ENCODE measurements around the gene SLFNL1. TPM values are rescaled to one million over a fixed set of nuclear protein-coding genes. Genes with fewer than 3 reads are reported as not detected.

Gene SLFNL1
- total RNA-seq, 1 donor from 2014 or later = 0.27 TPM

DNA sequence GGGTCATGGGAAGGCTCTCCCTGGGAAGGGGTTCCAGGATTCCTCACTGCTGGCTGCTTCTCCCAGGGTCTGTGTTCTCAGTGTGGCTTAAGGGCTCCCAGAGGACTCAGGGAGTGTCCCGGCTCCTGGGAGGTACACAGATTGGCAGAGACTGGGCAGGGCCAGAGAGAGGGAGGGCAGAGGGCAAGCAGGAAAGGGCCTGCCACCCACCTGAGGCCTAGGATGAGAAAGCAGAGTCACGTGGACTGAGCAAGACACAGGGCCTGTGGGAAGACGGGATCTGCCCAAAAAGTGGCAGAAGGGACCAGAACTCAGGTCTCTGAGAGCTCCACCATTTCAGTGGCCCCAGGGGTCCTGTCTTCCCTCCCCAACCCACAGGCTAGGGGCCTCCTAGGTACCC lies 871 bp downstream of the SLFNL1 start:
- intact Hi-C loops (cut with micrococcal nuclease) = no loop called here

DNA sequence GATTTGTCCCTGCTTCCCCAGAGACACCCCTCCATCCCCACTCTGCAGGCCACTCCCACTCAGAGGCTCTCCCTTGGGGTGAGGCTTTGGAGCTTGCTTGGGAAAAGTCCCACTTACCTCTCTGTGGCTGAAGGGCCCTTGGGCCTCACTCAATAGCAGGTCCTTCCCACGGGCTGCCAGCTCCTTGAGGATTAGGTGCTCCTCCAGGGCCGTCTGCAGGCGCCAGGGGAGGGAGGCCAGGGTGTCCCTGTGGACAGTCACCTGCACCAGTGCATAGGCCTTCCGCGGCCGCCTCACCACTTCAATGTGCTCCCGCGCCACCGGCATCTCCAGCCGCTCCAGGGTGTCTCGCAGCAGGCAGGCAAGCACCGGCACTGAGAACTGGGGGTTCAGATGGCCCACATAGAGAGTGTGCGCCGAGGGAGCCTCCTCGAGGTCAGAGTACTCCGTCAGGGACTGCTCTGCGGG lies 1.4 kb downstream of the SLFNL1 start:
- intact Hi-C loops (cut with micrococcal nuclease) = no loop called here

DNA sequence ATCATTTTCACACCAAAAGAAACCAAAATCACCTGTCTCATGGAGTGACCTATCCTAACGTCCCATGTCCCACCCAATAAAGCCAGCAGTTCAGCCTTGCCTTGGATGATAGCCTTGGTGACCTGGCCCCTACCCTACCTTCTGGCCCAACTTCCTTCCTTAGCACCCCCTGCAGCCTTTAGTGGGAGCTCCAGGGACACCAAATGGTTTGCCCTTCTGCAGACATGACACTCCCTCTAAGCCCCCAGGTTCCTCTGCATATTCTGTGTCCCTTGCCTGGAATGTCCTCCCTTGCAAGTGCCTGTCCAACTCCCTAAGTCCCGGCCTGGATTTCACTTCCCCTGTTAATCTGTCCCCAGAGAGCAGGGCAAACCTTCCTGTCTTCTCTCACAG lies 2.2 kb downstream of the SLFNL1 start:
- intact Hi-C loops (cut with micrococcal nuclease) = no loop called here

DNA sequence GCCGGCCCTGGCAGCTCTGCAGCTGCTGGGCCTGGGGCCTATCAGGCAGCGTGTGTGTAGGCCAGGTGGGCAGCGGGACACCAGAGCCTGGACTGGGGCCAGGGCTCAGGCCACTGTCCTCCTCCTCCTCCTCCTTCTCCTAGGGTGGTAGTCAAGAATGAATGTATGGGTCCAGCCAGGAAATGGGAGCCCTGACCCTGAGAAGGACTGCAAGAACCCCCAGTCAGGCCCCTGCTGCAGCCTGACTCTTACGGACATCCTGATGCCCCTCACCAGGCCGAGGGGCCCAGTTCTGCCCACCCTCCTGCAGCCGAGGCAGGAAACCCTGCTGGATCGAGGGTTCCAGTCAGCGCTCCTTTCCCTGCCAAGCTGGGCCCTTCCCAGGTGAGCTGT lies 3.5 kb downstream of the SLFNL1 start:
- intact Hi-C loops (cut with micrococcal nuclease) = no loop called here

DNA sequence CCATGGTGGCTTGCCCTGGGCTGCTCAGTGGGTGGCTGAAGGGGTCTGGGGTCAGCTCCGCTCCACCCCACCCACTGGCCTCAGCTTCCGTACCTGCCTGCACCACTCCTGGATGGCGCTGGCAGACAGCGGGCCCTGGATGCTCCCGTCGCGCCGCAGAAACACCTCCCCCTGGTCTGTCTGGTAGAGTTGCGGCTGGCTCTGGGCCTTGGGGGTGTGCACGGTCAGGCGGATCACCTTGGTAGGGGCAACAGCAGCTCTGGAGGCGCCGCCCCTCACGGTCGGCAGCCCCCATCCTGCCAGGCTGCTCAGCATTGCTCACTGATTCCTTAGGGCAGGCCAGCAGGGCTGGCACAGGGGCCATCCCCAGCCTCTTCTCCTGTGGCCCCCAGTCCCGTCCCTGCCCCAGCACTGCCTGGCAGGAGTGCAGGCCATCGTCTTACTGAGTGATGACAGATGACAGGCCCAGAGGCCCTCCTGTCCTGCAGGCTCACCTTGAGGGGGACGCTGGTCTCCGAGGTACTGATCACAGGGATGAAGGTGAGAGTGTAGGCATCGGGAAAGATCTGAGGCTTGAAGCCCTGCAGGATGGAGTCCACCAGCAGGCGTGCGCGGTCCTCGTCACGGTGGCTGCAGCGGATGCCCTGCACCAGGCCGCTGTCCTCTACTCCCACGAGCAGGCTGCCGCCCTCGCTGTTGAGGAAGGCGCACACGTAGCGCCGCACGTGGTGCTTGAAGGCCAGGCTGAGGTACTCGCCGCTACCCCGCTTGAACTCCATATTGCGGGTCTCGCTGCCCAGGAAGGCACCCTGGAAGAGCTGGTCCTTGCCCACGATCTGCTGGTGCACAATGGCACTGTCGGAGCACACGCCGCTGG lies 4.1 kb downstream of the SLFNL1 start:
- intact Hi-C loops (cut with micrococcal nuclease) = no loop called here

DNA sequence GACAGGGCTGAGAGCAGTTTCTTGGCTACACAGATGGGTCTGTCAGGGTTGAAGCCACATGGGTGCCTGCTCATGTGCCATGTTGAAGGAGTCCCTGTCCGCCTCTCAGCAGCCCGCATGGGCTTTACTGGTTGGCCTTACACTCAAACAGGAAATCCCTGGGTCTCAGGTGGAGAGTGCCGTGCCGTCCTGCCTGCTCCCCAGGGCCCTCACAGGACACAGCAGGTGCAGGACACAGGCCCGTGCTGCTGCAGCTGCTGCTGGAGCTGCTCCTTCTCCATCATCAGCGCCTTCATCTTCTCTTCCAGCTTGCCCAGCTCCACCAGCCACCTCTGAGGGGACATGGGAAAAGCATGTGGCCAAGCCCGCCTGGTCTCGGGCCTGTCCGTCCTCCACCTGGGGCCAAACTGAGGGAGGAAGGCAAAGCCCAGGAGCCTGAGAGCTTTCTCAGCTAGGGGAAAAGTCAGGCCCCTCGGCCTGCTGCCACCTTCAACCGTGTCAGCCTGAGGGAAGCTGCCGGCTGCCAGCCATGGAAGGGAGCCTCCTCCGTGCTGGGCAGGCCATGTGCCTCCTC lies 5.5 kb downstream of the SLFNL1 start:
- intact Hi-C loops (cut with micrococcal nuclease) = no loop called here

DNA sequence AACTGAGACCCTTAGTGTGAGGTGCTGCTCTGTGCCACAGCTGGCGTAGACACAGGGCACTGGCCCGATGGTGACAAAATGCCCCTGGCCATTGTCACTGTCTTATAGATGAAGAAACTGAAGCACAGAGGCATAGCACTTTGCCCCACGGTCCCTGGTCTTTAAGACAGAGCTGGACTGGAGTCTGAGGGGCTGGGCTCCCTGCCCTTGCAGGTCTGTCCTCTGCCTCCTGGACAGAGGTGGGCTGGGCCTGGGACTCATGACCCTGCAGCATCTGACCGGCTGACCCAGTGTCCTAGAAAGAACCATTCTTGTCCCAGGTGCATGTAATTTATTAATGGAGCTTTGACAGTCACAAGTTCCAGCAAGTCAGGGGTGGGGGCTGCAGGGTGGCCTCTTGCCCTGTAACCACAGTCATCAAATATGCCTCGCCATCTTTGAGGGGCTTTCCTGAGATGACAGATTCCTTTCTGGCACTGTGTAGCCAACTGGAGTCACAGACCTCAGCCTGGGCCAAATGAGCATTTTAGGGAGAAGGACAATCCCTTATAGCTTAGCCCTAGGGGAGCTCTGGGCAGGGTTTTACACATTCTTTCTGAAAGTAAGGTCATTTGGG lies 6.1 kb downstream of the SLFNL1 start:
- intact Hi-C loops (cut with micrococcal nuclease) = no loop called here

DNA sequence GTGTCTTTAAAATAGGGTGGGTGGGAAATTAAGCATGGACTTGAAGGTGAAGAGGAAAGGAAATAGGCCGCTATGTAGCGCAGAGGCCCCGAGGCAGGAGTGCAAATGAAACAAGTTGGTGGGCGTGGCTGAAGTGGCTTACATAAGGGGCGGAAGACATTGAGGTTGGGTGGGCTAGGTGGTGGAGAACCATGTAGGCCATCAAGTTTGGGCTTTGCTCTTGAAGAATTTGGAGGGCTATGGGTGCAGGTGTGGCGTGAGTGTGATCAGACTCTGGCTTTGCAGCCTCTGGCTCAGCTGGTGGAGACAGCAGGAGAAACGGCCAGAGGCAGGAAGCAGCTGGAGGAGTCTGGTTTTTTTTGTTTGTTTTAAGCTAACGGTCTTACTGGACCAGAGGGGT lies 6.7 kb downstream of the SLFNL1 start:
- intact Hi-C loops (cut with micrococcal nuclease) = no loop called here

DNA sequence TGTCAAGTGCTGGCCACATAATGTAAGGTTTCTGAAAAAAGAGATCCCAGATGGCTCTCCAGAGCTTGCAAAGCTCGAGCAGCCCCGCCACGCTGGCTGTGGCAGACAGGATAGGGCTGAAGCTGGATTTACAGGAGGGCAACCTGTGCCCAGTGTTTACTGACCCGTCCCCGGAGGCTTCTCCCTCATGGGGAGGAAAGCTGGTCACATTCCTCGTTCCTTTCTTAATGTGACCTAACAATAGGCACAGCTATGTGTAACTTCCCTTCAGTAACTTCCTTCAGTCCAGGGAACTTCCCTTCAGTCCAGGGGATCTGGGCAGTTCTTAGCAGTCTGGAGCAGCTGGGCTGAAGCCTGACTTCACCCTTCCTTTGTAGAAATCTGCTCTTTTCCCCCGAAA lies 7.7 kb downstream of the SLFNL1 start:
- intact Hi-C loops (cut with micrococcal nuclease) = no loop called here

DNA sequence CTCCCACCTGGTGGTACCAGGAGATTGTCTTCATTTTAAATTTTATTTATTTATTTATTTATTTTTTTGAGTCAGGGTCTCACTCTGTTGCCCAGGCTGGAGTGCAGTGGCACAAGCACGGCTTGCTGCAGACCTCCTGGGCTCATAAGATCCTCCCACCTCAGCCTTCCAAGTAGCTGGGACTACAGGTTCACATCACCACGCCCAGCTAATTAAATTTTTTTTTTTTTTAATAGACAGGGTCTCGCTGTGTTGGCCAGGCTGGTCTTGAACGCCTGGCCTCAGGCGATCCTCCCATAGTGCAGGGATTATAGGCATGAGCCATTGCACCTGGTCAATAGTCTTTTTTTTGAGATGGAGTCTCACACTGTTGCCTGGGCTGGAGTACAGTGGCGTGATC lies 8.5 kb downstream of the SLFNL1 start:
- intact Hi-C loops (cut with micrococcal nuclease) = no loop called here

DNA sequence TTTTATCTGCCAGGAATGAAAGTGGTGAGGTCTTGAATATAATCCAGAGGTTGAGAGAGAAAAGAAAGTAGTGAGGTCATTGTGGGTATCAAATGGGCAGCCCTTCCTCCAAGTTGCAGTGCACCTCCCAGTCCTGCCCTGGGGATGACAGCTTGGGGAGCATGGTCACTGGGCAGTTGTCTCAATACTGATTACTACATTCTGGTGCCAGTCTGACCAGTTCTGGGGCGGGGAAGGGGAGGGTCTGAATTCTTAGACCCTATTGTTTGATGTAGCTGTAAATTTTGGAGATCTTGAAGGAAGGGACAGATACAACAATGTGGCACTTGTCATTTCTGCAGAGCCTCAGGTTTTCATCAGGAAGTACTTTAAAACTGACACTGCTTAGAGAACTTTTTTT lies 11.2 kb downstream of the SLFNL1 start:
- intact Hi-C loops (cut with micrococcal nuclease) = no loop called here

DNA sequence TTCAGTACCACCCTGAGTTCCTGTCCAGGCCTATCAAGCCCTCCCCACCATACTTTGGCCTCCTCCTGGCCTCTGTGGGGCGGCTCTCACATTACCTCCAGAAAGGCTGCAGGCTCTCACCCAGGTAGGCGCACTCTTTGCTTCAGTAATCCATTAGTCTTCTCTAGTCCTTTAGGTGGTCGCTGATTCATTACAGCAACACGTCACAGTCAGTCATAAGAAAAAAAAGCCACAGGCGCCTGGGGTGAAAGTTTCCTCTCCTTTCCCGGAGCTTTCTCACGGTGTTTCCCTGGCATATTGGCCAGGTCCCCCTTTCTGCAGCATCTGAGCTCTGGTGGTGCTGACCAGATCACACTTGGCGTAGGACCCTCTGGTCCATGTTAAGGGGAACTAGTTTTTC lies 12.1 kb downstream of the SLFNL1 start:
- intact Hi-C loops (cut with micrococcal nuclease) = no loop called here

DNA sequence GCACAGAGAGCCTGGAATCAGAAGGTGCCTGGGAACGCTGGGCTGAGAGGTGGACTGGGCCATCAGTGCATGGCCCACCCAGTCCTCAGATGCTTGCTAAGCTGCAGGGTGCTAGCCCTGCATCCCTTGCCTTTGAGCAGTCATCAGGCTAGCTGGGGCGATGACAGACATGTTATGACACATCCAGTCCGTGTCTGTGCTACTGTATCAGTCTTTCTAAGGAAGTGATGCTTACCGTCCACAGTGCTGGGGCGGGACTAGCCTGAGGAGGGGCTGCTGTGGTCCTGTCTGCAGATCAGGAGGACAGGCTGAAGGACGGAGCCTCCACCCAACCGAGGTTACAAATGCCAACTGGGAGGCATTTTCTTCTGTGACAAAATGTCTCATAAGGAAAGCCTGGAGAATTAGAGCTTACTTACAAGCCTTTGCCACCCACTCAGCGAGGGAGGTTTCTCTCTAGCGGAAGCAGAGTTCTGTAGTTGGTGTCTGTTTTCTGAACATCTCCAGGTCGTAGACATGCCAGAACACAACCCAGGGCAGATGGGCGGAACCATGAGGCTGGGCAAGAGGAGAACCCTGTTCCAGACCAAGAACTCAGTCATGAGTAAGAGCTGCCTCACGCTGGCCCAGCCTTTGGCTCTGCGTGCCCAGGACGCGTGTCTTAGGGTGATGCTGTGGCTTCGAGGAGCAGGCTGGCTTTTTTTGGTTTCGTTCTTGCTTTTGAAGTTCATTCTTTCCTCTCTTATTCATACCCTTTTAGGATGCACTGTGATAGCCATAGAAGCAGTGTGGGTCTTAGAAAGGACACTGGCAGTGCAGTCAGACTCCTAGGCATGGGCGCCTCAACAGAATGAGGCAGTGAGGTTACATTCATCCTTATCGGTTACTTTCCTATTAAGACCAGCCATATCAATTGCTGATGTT lies 14.3 kb downstream of the SLFNL1 start:
- intact Hi-C loops (cut with micrococcal nuclease) = no loop called here

DNA sequence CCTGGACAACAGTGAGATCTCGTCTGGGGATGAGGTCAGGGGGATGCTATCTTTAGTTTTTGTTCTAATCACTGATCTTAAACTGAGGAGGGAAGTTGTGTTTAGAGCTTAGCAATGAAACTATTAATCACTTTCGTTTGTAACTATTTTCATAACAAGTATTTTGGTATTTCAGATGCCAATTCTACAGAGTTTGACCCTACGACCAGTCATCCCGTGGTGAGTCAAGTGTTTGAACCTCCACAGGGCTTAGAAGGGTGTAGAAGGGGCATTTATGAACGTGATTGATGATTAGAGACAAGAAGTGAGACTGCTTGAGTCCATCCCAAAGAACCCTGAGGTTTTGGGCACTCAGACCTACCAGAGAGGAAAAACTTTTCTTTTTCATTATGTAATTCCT lies 15.6 kb downstream of the SLFNL1 start:
- intact Hi-C loops (cut with micrococcal nuclease) = no loop called here

DNA sequence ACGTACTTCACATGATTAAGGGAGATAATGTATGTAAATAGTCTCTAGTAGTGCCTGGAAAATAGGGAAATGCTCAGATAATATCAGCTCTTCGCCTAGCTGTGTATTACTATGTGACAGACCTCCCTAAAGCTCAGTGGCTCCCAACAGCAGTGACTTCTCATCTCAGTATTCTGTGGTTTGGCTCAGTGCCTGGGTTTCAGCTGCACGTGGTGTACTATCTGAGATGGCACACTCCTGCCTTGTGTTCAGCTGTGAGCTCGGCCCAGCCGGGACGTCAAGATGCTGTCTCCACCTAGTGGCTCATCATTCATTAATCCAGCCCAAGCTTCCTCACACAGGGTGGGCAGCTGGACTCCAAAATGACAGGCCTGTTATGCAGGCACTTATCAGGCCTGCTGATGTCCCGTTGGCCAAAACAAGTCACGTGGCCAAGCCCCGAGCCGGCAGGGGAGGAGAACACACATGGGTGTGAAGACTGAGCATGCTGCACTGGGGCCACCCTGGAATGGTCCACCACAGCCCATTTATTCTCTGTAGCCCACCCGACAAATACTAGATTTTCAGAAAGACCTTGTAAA lies 17.8 kb downstream of the SLFNL1 start:
- intact Hi-C loops (cut with micrococcal nuclease) = loop anchor here (1.0 to 5.0 kb wide), 2 partner anchors 23 to 239 kb away; partner anchors contain the start of gene SCMH1

DNA sequence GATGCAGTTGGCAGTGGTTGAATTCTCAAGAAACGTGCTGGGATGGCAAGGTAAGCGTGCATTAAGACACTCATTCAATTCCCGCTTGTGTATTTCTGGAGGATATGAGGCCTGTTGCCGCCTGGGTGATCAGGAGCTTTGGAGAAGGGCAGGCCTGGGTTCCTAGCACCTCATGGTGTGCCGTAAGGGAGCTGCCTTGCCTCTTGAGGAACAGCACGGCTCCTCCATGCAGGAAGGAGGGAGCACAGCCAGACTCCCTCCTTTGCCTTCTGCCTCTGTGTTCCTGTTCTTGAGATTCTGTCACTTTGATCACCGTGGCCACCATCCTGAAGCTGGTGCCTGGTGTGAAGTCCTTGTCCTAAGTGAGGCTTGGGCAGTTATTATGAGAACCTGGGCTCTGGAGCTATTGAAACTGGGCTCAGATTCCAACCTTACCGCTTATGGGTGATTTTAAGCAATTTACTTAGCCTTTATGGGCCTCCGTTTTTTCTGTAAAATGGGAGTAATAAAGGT lies 18.3 kb downstream of the SLFNL1 start:
- intact Hi-C loops (cut with micrococcal nuclease) = loop anchor here (1.0 to 5.0 kb wide), 2 partner anchors 23 to 239 kb away; partner anchors contain the start of gene SCMH1

DNA sequence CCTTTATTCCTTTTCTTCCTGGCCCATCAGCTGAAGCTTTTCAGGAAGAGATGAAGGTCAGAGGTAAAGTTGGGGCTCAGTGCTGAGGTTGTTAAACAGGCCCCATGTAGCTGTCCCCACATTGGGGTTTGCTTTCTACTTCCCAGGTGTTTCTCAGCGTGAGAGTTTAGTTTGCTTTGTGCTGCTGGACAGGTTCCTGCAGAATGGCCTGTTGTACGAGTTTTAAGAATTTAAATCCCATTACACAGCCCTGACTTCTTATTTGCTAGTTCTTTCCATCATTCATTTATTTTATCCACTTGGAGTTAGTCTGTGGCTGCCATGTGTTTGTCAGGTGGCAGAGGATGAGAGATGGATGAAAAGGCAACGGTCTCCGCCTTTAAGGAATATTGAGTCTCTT lies 22.9 kb downstream of the SLFNL1 start:
- intact Hi-C loops (cut with micrococcal nuclease) = no loop called here

DNA sequence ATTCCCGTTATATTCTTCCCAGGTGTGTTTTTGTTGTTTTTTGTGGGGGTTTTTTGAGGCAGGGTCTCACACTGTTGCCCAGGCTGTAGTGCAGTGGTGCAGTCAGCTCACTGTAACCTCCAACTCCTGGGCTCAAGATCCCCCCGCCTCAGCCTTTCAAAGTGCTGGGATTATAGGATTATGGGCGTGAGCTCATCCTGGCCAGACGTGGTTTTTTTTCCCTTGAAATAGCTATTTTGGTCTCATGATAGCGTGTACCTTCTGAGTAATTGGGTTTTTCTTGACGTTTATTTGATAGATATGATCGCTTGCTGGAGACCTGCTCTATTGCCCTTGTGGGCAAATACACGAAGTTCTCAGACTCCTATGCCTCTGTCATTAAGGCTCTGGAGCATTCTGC lies 24.4 kb downstream of the SLFNL1 start:
- intact Hi-C loops (cut with micrococcal nuclease) = no loop called here

DNA sequence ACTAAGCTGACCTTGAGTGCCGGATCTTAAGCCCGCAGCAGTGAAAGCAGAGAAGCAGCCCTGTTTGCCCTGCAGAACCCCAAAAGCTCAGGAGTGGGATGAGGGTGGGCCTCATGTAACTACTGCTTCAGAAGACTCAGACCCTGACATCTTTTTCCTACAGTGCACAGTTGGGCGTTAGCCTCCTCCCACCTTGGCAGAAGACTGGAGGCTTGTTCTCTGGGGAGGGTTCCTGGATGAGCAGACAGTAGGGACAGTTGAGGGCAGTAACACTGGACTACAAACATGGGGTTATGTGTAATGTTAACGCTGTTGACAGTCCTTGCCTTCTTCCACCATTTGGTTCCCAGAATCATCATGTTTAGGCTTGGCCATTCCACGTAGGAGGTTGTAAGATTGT lies 32.5 kb downstream of the SLFNL1 start:
- intact Hi-C loops (cut with micrococcal nuclease) = no loop called here

DNA sequence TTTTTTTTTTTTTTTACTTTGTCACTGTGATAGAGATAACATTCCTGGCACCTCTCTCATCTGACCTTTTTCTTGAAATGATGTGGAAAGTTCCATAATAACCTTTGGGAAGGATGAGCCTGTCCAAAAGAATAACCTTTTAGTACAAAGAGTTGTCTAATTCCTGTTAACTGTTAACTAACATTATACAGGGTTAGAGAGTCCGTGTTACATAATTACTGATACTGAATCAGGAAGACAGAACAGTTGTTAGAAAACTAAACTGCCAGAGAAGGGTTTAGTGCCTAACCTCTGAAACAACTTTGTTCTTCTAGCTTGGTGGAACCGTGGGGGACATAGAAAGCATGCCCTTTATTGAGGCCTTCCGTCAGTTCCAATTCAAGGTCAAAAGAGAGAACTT lies 33.2 kb downstream of the SLFNL1 start:
- intact Hi-C loops (cut with micrococcal nuclease) = no loop called here
